Body of pancreas (tissue), 4 donors: ENCODE measurements around the gene DAB1.

Source experiments
- CTCF ChIP-seq, 7 experiments: fragments of 450-650 bp in 4 of 7; fragments of 200-600 bp in 3 of 7; sonication (generic) in 3 of 7; IDR thresholded peaks; one replicate each; pipeline ENCODE4 v1.5.1; 2016 to 2019; ENCODE audit warnings: antibody characterized with exemption in 7 of 7
- POLR2A ChIP-seq, 3 donors: fragments of 450-650 bp; IDR thresholded peaks; one replicate each; pipeline ENCODE4 v1.6.1; 2016; ENCODE audit warnings: antibody characterized with exemption in 3 of 3, mild to moderate bottlenecking in 2 of 3

GRCh38 chr1:57329937-57330336, 93.9 kb downstream of the DAB1 start:
- TF ChIP-seq CTCF (IDR thresholded peaks at IDR 0.05) (no peak), POLR2A (IDR thresholded peaks at IDR 0.05) (no peak)
